Fibroblast of skin of right quadriceps (primary cell): Measurements from ENCODE around the gene CMSS1.
A peak's percentile ranks its signal among the peaks of the same experiment; 100 is the strongest.

Source experiments
- DNase-seq: peaks from one replicate; pipeline ENCODE4 v3.0.0-alpha.2; 2013

Gene CMSS1

DNA sequence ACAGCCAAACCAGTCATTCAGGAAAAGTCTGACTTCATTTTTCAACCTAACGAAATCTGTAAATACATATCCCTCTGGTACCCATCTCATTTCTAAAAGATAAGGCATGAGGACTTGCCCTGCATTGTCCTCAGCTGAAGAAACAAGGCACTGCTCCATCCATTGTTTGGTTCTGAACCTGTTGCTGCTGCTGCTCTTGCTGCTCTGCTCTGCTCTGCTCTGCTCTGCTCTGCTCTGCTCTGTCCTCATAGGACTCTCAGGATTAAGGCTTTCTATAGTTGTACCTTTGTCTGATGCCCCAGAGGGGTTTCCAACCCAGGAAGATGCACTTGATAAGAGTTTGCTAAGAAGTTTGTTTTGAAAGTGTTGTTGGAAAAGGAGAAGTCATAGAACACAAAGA lies 38.2 kb downstream of the CMSS1 start:
- no peak for DNase-seq

- DNase-seq, result no peak
Observed at GRCh38 chr3:99856437-99857220, 39.0 kb downstream of the CMSS1 start.

DNA sequence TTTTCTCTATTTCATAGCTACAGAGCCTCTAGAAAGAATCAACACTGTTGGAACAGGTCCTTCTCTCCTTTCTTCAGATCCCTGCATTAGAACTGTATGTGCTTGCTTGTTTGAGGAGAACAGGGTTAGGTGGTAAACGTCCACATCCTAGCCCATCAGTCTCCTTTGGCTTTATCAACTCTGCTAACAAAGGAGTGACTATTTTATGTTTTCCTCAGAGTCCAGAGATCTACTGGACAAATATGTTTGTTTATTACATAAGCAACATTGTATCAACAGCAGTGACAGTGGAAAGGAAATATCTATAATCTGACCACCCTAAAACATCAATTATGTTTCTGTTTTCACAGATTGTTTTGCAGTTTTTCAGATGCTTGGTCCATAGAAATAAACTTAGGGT lies 39.6 kb downstream of the CMSS1 start:
- DNase-seq, result no peak

DNA sequence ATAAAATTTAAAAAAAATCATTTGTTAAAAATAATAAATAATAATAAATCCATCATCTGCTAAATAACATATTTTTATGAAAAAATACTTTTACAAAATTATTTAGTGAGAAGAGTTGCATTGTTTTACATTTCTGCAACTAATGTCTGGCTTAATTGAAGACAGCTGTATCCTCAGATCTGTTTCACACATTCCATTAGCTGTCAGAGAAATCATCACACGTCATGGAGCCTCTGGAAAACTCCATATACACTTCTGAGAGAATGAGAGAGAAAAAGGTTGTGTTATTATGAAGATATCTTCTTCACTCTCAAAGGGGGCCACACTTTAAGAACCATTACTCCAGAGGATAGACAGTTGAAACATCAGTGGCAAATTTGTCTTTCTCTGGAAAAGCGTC lies 40.8 kb downstream of the CMSS1 start:
- peak; percentile 72 for DNase-seq

DNA sequence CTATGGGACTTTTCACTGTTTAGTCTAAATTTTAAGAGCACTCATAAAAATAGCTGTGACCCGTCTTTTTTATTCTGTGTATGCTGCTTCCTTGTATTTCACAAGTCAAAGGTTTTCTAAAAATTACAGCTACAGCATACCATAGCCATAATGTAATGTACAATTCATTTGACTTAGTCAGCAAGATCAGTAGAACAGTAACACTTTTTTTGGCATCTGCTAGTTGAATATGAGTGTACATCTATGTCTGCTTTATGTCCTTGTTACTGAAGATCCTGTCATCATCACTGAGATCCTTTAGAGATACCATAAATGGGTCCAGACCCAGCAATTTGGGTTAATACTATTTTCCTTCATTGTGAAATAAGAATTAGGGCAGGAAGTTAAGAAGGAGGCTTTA lies 42.2 kb downstream of the CMSS1 start:
- peak; percentile 99 for DNase-seq

DNA sequence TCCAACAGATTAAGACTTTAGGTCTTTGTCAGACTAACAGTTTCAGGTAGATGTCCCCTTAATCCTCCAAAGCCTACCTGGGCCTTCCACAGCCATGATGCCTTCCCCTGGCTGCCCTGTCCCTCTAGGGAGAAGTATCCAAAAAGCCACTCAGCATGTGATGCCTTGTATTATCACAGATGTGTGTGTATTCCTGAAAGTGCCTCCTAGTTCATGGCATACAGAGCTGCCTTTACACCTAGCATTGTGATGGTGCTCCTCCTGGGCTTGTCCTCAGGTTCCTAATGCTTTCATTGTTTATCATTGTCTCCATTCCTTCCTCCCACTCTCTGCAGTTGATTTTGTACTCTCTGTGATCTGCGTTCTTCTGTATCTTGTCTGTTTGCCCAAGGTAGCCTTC lies 43.6 kb downstream of the CMSS1 start:
- no peak for DNase-seq

- DNase-seq, result peak; percentile 85
Observed at GRCh38 chr3:99862208-99862607, 44.5 kb downstream of the CMSS1 start.

DNA sequence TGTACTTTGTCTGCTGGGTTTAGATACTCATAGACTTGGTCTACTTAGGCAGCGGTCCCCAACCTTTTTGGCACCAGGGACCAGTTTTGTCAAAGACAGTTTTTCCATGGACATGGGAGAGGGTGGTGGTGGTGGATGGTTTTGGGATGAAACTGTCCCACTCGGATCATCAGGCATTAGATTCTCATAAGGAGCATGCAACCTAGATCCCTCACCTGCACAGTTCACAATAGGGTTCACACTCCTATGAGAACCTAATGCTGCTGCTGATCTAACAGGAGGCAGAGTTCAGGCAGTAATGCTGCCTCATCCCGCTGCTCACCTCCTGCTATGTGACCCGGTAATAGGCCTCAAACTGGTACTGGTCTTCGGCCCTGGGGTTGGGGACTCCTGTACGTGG lies 45.3 kb downstream of the CMSS1 start:
- no peak for DNase-seq

DNA sequence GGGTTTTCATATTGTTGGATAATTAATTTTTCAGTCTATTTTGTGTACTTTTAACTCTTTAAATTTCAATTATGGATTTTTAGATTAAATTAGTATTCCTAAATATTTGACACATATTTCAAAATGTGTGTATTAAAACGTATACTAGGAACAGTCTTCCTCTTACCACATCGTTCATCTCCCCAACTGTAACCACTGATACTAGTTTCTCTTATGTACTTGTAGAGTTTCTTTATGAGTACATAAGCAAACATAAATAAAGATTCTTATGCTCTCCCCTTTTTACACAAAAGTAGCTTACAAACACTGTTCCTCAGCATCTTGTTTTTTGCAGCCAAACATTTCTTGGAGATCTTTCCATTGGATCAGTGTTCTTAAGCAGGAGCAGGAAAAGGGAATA lies 45.9 kb downstream of the CMSS1 start:
- no peak for DNase-seq

- no peak for DNase-seq
Observed at GRCh38 chr3:99864289-99864688, 46.6 kb downstream of the CMSS1 start.

DNA sequence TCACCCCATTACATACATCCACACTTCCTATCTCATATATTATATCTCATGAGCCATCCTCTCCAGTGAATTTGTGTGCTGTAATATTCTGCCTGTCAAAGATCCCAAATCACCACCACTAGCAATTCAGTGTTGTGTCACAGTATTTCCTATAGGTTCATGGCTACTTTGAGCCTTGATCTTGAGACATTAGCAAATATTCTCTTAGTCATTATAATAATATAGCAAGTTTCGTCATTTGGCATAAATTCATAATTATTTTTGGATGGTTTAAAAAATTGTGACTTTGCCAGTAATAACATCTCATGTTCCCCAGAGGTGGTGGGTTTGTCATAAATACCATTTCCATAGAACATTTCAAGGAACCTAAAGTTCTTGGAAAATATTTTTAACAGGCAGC lies 47.7 kb downstream of the CMSS1 start:
- DNase-seq, result peak; percentile 71

- peak; percentile 80 for DNase-seq
Observed at GRCh38 chr3:99866261-99866761, 48.6 kb downstream of the CMSS1 start.

- no peak for DNase-seq
Observed at GRCh38 chr3:99867594-99868310, 50.1 kb downstream of the CMSS1 start.

- peak; percentile 65 for DNase-seq
Observed at GRCh38 chr3:99868311-99868646, 50.6 kb downstream of the CMSS1 start.

DNA sequence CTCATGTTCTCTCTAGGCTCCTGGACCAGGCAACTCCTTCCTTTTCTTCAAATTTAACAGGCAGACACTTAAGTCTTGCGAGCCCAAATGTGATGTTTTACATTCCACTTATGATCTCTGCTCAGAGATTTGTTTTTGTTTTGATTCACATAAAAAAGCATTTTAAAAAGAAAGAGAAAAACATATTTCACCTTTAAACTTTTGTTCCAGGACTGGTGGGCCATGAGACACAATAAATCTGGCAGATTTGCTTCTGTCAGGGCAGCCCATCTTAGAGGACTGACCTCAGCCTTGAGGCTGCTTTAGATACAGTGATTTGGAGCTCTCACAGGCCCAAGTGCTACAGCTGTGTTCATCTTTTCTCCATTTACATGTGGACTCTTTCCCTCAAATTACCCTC lies 52.0 kb downstream of the CMSS1 start:
- no peak for DNase-seq

- DNase-seq, result no peak
Observed at GRCh38 chr3:99870712-99871111, 53.0 kb downstream of the CMSS1 start.

GRCh38 chr3:99871231-99872045 lies 53.8 kb downstream of the CMSS1 start:
- DNase-seq, result no peak

DNA sequence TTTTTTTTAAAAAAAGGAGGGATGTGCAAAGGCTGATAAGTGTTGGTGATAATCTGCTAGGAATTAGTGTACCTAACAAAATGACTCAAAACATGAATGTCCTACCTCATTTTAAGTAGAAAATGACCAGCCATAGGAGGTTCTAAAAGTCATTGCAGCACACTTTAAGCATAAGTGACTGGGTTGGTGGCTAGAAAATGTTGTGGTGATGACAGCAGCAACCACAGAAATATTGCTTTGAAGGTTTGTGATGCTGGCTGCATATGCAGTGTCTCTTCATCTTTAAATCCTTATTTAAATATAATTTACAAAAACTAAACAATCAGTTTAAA lies 55.2 kb downstream of the CMSS1 start:
- DNase-seq, result peak; percentile 43

DNA sequence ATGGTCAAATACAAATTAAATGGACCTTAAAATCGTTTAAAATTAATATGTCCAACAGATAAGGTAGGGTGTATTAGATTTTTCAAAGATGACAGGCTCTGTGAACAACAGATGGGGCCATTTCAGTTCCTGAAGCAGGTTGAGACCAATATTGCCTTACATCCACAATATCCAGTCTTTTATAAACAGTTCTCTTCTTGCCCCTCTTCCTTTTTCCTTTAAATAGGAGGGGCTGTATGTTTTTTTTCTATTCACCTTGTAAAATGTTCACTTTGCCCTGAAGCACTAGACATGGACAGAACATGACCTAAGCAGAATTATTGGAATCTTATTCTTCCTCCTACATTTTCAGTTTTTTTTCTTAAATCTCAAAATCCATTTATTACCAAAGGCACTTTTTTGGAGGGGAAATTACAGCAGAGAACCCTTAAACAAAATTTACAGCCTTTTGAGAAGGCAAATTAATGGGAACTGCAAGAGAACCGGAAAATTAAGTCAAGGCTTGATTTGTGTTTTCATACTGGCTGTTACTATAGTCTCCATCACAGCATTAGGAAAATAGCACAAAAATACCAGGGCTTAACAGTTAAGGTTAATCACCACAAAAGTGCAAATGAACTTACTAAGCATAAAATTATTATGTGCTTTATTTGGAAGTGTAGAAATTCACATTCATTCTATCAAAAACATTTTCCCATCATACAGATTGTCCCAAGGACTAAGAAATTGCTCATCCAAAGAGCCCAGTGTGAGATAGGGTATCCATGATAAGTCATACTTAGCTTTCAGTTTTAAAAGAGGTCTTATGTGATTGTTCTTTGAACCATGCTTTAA lies 55.8 kb downstream of the CMSS1 start:
- no peak for DNase-seq

GRCh38 chr3:99874237-99875002 lies 56.8 kb downstream of the CMSS1 start:
- DNase-seq, result no peak

DNA sequence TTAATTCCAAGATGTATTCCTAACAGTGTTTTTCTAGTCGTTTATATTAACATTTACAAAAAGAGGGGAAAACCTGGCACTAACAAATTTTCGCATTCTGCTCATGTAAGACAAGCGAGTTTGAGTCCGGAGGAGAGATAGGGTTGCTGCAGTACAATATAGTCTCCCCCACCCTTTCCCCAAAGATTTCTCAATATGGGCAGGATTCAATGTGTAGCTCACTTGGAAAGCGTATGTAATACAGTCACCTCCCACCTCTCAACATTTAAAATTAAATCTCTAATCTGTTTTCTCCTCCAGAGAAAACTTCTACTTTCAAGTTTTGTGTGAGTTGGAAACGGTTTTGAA lies 57.9 kb downstream of the CMSS1 start:
- DNase-seq, result peak; percentile 78
